SK-N-SH treated with all-trans-retinoic acid at 6 μM for 48 hours (cell line): Measurements from ENCODE around the gene THSD4.

Experiments
- CSDC2 ChIP-seq: fragments of 250-450 bp; sonication (Bioruptor Pico); IDR thresholded peaks from 2 replicates; pipeline ENCODE4 v1.5.0; 2020; ENCODE audit warnings: mild to moderate bottlenecking, moderate library complexity
- GLIS3 ChIP-seq: fragments of 250-450 bp; sonication (Bioruptor Pico); IDR thresholded peaks from 2 replicates; pipeline ENCODE4 v1.5.0; 2020; ENCODE audit warnings: mild to moderate bottlenecking, moderate library complexity
- PATZ1 ChIP-seq: fragments of 250-450 bp; sonication (Bioruptor Pico); IDR thresholded peaks from 2 replicates; pipeline ENCODE4 v1.8.0; 2020; ENCODE audit warnings: mild to moderate bottlenecking, moderate library complexity, borderline replicate concordance
- RARB ChIP-seq: fragments of 250-450 bp; sonication (Bioruptor Pico); IDR thresholded peaks from 2 replicates; pipeline ENCODE4 v1.8.0; 2021; ENCODE audit warnings: mild to moderate bottlenecking, moderate library complexity
- ZC3H10 ChIP-seq: fragments of 250-450 bp; sonication (Bioruptor Pico); IDR thresholded peaks from 2 replicates; pipeline ENCODE4 v1.5.1; 2021; ENCODE audit warnings: mild to moderate bottlenecking, moderate library complexity
- ZFP3 ChIP-seq: fragments of 250-450 bp; sonication (Bioruptor Pico); IDR thresholded peaks from 2 replicates; pipeline ENCODE4 v1.5.0; 2020; ENCODE audit warnings: mild to moderate bottlenecking, moderate library complexity
- ZNF70 ChIP-seq: fragments of 450-650 bp; formaldehyde crosslinking; IDR thresholded peaks from 2 replicates; pipeline ENCODE4 v1.5.0; 2020; ENCODE audit warnings: mild to moderate bottlenecking, moderate library complexity
- TF ChIP-seq, protein P1 (sequence below): fragments of 250-450 bp; sonication (Bioruptor Pico); IDR thresholded peaks from 2 replicates; pipeline ENCODE4 v1.5.1; 2020; ENCODE audit warnings: low read depth, mild to moderate bottlenecking, moderate library complexity
- TF ChIP-seq, protein P2 (sequence below): fragments of 250-450 bp; sonication (Bioruptor Pico); IDR thresholded peaks from 2 replicates; pipeline ENCODE4 v1.5.1; 2021; ENCODE audit warnings: mild to moderate bottlenecking, moderate library complexity

- TF ChIP-seq PATZ1 (CRISPR knock-in tag) (no peak), ZC3H10 (no peak), GLIS3 (no peak), RARB (CRISPR knock-in tag) (no peak), ZFP3 (CRISPR knock-in tag) (no peak), ZNF70 (CRISPR knock-in tag) (no peak), CSDC2 (CRISPR knock-in tag) (no peak)
- TF ChIP-seq, protein P1, sequence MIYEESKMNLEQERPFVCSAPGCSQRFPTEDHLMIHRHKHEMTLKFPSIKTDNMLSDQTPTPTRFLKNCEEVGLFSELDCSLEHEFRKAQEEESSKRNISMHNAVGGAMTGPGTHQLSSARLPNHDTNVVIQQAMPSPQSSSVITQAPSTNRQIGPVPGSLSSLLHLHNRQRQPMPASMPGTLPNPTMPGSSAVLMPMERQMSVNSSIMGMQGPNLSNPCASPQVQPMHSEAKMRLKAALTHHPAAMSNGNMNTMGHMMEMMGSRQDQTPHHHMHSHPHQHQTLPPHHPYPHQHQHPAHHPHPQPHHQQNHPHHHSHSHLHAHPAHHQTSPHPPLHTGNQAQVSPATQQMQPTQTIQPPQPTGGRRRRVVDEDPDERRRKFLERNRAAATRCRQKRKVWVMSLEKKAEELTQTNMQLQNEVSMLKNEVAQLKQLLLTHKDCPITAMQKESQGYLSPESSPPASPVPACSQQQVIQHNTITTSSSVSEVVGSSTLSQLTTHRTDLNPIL, result no peak
- TF ChIP-seq, protein P2, sequence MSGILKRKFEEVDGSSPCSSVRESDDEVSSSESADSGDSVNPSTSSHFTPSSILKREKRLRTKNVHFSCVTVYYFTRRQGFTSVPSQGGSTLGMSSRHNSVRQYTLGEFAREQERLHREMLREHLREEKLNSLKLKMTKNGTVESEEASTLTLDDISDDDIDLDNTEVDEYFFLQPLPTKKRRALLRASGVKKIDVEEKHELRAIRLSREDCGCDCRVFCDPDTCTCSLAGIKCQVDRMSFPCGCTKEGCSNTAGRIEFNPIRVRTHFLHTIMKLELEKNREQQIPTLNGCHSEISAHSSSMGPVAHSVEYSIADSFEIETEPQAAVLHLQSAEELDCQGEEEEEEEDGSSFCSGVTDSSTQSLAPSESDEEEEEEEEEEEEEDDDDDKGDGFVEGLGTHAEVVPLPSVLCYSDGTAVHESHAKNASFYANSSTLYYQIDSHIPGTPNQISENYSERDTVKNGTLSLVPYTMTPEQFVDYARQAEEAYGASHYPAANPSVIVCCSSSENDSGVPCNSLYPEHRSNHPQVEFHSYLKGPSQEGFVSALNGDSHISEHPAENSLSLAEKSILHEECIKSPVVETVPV (CRISPR knock-in tag), result no peak
These were observed 710.9 kb downstream of the THSD4 start for GRCh38 chr15:71826196-71826595.
